GM12878 (cell line): ENCODE results near the gene ENOX2. TPM values are rescaled to one million over a fixed set of nuclear protein-coding genes. Genes with fewer than 3 reads are reported as not detected.

Source experiments
- ATAC-seq: fragments of 200-7000 bp; cut with Tn5 transposase; 3 replicates; pipeline ENCODE4 v1.9.1; 2020; ENCODE audit warnings: mild to moderate bottlenecking, moderate library complexity
- BruUV-seq: library from RNA; stranded (reverse); fragments of 400-500 nt; replicated peaks from 2 replicates; lab custom pipeline; 2021; lab: Mats Ljungman, UMichigan
- CTCF ChIA-PET: fragments of 300-600 bp; sonication (Branson Sonifier 250); formaldehyde crosslinking; extraction: SDS; loops from one replicate; lab custom pipeline; 2021; ENCODE audit warnings: inconsistent platforms; lab: Yijun Ruan, JAX
- POLR2A ChIA-PET: fragments of 350-600 bp; formaldehyde crosslinking; extraction: SDS; loops from one replicate; lab custom pipeline; 2021; ENCODE audit warnings: inconsistent platforms; lab: Charles Lee
- RAD21 ChIA-PET: fragments of 300-600 bp; sonication (Branson Sonifier 250); formaldehyde crosslinking; loops from one replicate; lab custom pipeline; 2023; ENCODE audit warnings: antibody characterized with exemption; ENCODE audit not compliant: unreplicated experiment; lab: Charles Lee
- SMC1A ChIA-PET: fragments of 300-600 bp; sonication (Branson Sonifier 250); formaldehyde crosslinking; loops from one replicate; lab custom pipeline; 2023; ENCODE audit not compliant: unreplicated experiment, uncharacterized antibody; lab: Charles Lee
- DNase-seq: peaks from one replicate; pipeline ENCODE4 v3.0.0-alpha.2; 2011; ENCODE audit warnings: low read depth, low spot score
- FAIRE-seq: peaks from 3 replicates; lab custom pipeline; 2011; peaks lifted over from hg19 to GRCh38; lab: Jason Lieb, UNC
- H2AFZ ChIP-seq: 2 replicates; pipeline ENCODE4 v1.6.0; 2011; ENCODE audit warnings: low read depth, low read length, control low read depth; ENCODE audit not compliant: control insufficient read depth
- H3K27ac ChIP-seq: 2 replicates; pipeline ENCODE4 v1.5.1; 2011; ENCODE audit warnings: control low read depth; ENCODE audit not compliant: control insufficient read depth, insufficient read depth
- H3K27me3 ChIP-seq, 2 experiments: replicated peaks in 1 of 2; 2 replicates each; pipeline versions ENCODE4 v1.6.0 to v1.6.1; 2011; ENCODE audit warnings: low read length in 1 of 2; ENCODE audit not compliant: control insufficient read depth in 2 of 2, insufficient read depth in 2 of 2
- H3K36me3 ChIP-seq, 2 experiments: 2 replicates each; pipeline ENCODE4 v1.5.1; 2011; ENCODE audit warnings: low read length in 1 of 2; ENCODE audit not compliant: control insufficient read depth in 2 of 2, insufficient read depth in 2 of 2
- H3K4me1 ChIP-seq: 2 replicates; pipeline ENCODE4 v1.6.1; 2011; ENCODE audit warnings: mild to moderate bottlenecking, low read length, moderate library complexity, mixed read lengths; ENCODE audit not compliant: control insufficient read depth, insufficient read depth
- H3K4me2 ChIP-seq: 2 replicates; pipeline ENCODE4 v1.6.0; 2011; ENCODE audit warnings: control low read depth; ENCODE audit not compliant: control insufficient read depth, insufficient read depth
- H3K4me3 ChIP-seq: fragments of 200-600 bp; sonication (generic); 2 replicates; pipeline ENCODE4 v1.5.1; 2016
- H3K79me2 ChIP-seq: 2 replicates; pipeline ENCODE4 v1.6.0; 2011; ENCODE audit warnings: low read length; ENCODE audit not compliant: control insufficient read depth, insufficient read depth
- H3K9ac ChIP-seq: 2 replicates; pipeline ENCODE4 v1.8.0; 2011; ENCODE audit warnings: low read length, control low read depth, mixed read lengths; ENCODE audit not compliant: control insufficient read depth, insufficient read depth
- H3K9me3 ChIP-seq: replicated peaks from 3 replicates; pipeline ENCODE4 v1.5.1; 2011; ENCODE audit warnings: mild to moderate bottlenecking, low read length; ENCODE audit not compliant: control insufficient read depth, insufficient read depth
- H4K20me1 ChIP-seq: 2 replicates; pipeline ENCODE4 v1.6.0; 2011; ENCODE audit not compliant: control insufficient read depth, insufficient read depth
- E2F8 ChIP-seq: fragments of 450-650 bp; IDR thresholded peaks from 2 replicates; pipeline ENCODE4 v1.6.1; 2018; ENCODE audit warnings: mild to moderate bottlenecking, low read depth, moderate library complexity; ENCODE audit not compliant: partially characterized antibody
- EGR1 ChIP-seq, 2 experiments: IDR thresholded peaks; 1 replicate in 1 of 2; 2 replicates in 1 of 2; pipeline ENCODE4 v1.6.1; 2011 to 2012; ENCODE audit warnings: low read depth in 2 of 2, low read length in 2 of 2, borderline replicate concordance in 1 of 2, mild to moderate bottlenecking in 1 of 2, moderate library complexity in 1 of 2
- HSF1 ChIP-seq: fragments of 150-350 bp; IDR thresholded peaks from 2 replicates; pipeline ENCODE4 v1.6.1; 2014; ENCODE audit warnings: mild to moderate bottlenecking, low read depth, low read length
- IKZF2 ChIP-seq, 2 experiments: fragments of 450-650 bp; IDR thresholded peaks; 2 replicates each; pipeline ENCODE4 v1.6.1; 2017; ENCODE audit warnings: mild to moderate bottlenecking in 2 of 2, moderate library complexity in 2 of 2
- JUND ChIP-seq: IDR thresholded peaks from 2 replicates; pipeline ENCODE4 v1.6.1; 2012; ENCODE audit warnings: low read depth, mild to moderate bottlenecking, low read length, improper control_type of control experiment, moderate library complexity
- MAX ChIP-seq: IDR thresholded peaks from 2 replicates; pipeline ENCODE4 v1.6.1; 2012; ENCODE audit warnings: low read depth, low read length, improper control_type of control experiment
- RAD51 ChIP-seq: fragments of 450-650 bp; IDR thresholded peaks from 2 replicates; pipeline ENCODE4 v1.6.1; 2016; ENCODE audit warnings: moderate library complexity, mild to moderate bottlenecking, inconsistent platforms
- TCF12 ChIP-seq: IDR thresholded peaks from 2 replicates; pipeline ENCODE4 v1.6.1; 2011; ENCODE audit warnings: low read depth, mild to moderate bottlenecking, low read length
- YBX1 ChIP-seq: fragments of 450-650 bp; IDR thresholded peaks from 2 replicates; pipeline ENCODE4 v1.6.1; 2016; ENCODE audit warnings: antibody characterized with exemption
- ZNF384 ChIP-seq: IDR thresholded peaks from 2 replicates; pipeline ENCODE4 v1.6.1; 2012; ENCODE audit warnings: low read depth, mild to moderate bottlenecking, low read length, improper control_type of control experiment, borderline replicate concordance
- in situ Hi-C: fragments of 300-500 bp; cut with MboI; formaldehyde crosslinking; loops from 9 replicates; pipeline ENCODE4 v1.14.3; 2018; ENCODE audit warnings: mixed read lengths
- intact Hi-C: fragments of 100-400 bp; cut with micrococcal nuclease; formaldehyde crosslinking; loops from one replicate; pipeline ENCODE4 v1.14.2; 2022; ENCODE audit not compliant: unreplicated experiment
- polyA plus RNA-seq, 11 experiments: library from polyadenylated mRNA; depleted of rRNA in 4 of 11; unstranded in 6 of 11; stranded (reverse) in 5 of 11; fragments of >200 nt; fragmentation: Nextera tagmentation in 4 of 11; fragmentation: Illumina TruSeq in 1 of 11; extraction: Ambion mirVana in 4 of 11; extraction: Trizol in 1 of 11; gene quantifications; 1 replicate in 1 of 11; 2 replicates in 10 of 11; pipeline versions ENCODE4 v1.2.1 to v1.2.3, GENCODE V29; 2011 to 2016; ENCODE audit warnings: inconsistent platforms in 2 of 11, missing spikeins in 2 of 11, low read depth in 1 of 11
- total RNA-seq, 4 experiments: library from RNA; depleted of rRNA in 3 of 4; stranded (reverse); fragments of >200 nt in 3 of 4; fragmentation: Illumina TruSeq in 1 of 4; extraction: Trizol in 1 of 4; gene quantifications; 2 replicates each; pipeline versions ENCODE4 v1.2.1 to v1.2.3, GENCODE V29; 2013 to 2021

Gene ENOX2
- total and polyA plus RNA-seq, 10 of the 15 experiments (the other 5 are each of a cell fraction or from before 2014, with no cell fraction given): 3.2 to 13.0 (median 7.7) TPM

DNA sequence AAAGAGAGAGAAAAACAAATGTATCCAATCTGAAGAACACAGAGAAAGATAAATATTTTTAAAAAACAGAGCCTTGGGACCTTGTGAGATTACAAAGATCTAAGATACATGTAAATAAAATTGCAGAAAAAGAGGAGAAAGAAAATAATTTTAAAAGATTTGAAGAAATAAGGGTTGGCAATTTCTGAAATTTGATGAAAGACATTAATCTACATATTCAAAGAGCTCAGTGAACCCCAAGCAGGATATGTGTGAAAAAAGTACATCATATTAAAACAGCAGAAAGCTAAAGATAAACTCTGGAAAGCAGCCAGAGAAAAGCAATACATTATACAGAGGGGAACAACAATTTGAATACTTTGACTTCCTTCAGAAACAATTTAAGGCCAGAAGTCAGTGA, 244.7 kb downstream of the ENOX2 start:
- ChIA-PET CTCF (no interaction called here), RAD21 (no interaction called here), POLR2A (no interaction called here), SMC1A (no interaction called here)
- H3K9me3 ChIP-seq: no peaks in the 10 kb centered on the region
- DNase-seq (no peak), FAIRE-seq (no peak), ATAC-seq (no peak)
- no peaks in the 10 kb centered on the region for H3K27me3 ChIP-seq
- H3K4me1 ChIP-seq: no peaks in the 10 kb centered on the region
- TF ChIP-seq EGR1 (IDR thresholded peaks at IDR 0.05; ENCODE audit: borderline replicate concordance in 1 of 2, low read depth in 2 of 2, low read length in 2 of 2) (no peak), HSF1 (no peak), JUND (no peak), RAD51 (no peak), ZNF384 (no peak), TCF12 (no peak), IKZF2 (IDR thresholded peaks at IDR 0.05) (no peak), E2F8 (no peak), YBX1 (no peak), MAX (no peak)
- H3K79me2 ChIP-seq: no peaks in the 10 kb centered on the region
- H3K36me3 ChIP-seq: no peaks in the 10 kb centered on the region
- no peak overlapping the region for H3K9ac ChIP-seq
- H3K4me3 ChIP-seq: no peak overlapping the region
- H3K4me2 ChIP-seq: no peak overlapping the region
- H3K27ac ChIP-seq: no peak overlapping the region
- in situ Hi-C loops: no loop called here
- no TSS peak for BruUV-seq
- no peak overlapping the region for H2AFZ ChIP-seq
- H4K20me1 ChIP-seq: no peaks in the 10 kb centered on the region
- intact Hi-C loops: no loop called here
